Measurements from ENCODE around the gene PAX2.

PAX2 gene

GRCh38 chr10:100864036-100864885 is 118.9 kb downstream of the PAX2 start:
- DNase-seq: no peak

- no peak for DNase-seq
Measured at GRCh38 chr10:100864978-100865377, 119.6 kb downstream of the PAX2 start.

GRCh38 chr10:100866010-100866409 is 120.6 kb downstream of the PAX2 start:
- DNase-seq: no peak

GRCh38 chr10:100866575-100867098 is 121.3 kb downstream of the PAX2 start:
- DNase-seq: no peak

GRCh38 chr10:100867261-100867963 is 122.0 kb downstream of the PAX2 start:
- DNase-seq: no peak

- no peak for DNase-seq
Measured at GRCh38 chr10:100868382-100868781, 123.0 kb downstream of the PAX2 start.

GRCh38 chr10:100869399-100869798 is 124.0 kb downstream of the PAX2 start:
- no peak for DNase-seq

GRCh38 chr10:100872034-100872791 is 126.8 kb downstream of the PAX2 start:
- DNase-seq: peak; percentile 25 to 41

- DNase-seq: no peak
Measured at GRCh38 chr10:100873146-100873826, 127.9 kb downstream of the PAX2 start.

GRCh38 chr10:100873827-100874326 is 128.5 kb downstream of the PAX2 start:
- no peak for DNase-seq

GRCh38 chr10:100874702-100875483 is 129.5 kb downstream of the PAX2 start:
- no peak for DNase-seq

- DNase-seq: no peak
Measured at GRCh38 chr10:100875484-100876166, 130.2 kb downstream of the PAX2 start.

- DNase-seq: no peak
Measured at GRCh38 chr10:100876585-100877460, 131.4 kb downstream of the PAX2 start.

GRCh38 chr10:100877461-100877850 is 132.1 kb downstream of the PAX2 start:
- no peak for DNase-seq

GRCh38 chr10:100878291-100878910 is 133.0 kb downstream of the PAX2 start:
- DNase-seq: peak in 1 of 2 donors; percentile 20
